Caki2 (cell line): ENCODE results near the gene TNNT3. TPM values are rescaled to one million over a fixed set of nuclear protein-coding genes. Genes with fewer than 3 reads are reported as not detected.

Experiments used
- DNase-seq: peaks from one replicate; pipeline ENCODE4 v3.0.0-alpha.2; 2015; ENCODE audit warnings: low read depth
- in situ Hi-C: cut with HindIII; loops from 2 replicates; pipeline ENCODE4 v1.10.0; 2016; ENCODE audit warnings: low sequenced_read_pairs, low pct_unique_long_range_greater_than_20kb, mixed read lengths
- total RNA-seq: library from RNA; depleted of rRNA; stranded (reverse); fragments of >200 nt; shearing (Covaris generic); gene quantifications from 2 replicates; pipeline ENCODE4 v1.2.3, GENCODE V29; 2014; ENCODE audit warnings: low replicate concordance

The TNNT3 gene
- total RNA-seq, 1 experiment from 2014 or later: not detected

DNA sequence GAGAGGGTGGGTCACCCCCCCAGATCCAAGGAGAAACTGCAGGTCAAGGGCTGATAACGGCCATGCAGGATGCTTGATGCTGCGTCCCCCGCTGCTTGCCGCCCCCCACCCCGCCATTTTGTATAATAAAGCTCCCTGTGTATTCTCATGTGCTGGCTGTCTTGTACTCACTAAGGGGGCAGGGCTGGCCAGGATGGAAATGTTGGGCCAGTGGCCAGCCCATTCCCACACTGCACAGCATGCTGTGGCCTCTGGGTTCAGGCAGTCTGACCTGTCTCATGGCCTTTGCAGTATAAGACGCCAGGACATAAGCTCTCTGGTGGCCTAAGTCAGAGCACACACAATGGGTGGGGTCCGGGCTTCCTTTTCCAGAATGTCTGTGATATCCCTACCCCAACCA lies 27.4 kb upstream of the TNNT3 start:
- DNase-seq: no peak
- in situ Hi-C loops: no loop called here

DNA sequence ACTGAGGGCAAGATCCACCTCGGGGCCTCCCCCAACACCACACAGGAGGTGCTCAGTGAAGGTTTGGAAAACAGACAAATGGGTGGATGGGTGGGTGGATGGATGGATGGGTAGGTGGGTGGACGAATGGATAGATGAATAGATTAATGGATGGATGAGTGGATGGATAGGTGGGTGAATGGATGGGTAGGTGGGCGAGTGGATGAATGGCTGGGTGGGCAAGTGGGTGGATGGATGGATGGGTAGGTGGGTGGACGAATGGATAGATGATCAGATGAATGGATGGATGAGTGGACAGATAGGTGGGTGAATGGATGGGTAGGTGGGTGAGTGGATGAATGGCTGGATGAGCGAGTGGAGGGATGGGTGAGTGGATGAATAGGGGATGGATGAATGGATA lies 26.9 kb upstream of the TNNT3 start:
- in situ Hi-C loops: no loop called here
- no peak for DNase-seq

DNA sequence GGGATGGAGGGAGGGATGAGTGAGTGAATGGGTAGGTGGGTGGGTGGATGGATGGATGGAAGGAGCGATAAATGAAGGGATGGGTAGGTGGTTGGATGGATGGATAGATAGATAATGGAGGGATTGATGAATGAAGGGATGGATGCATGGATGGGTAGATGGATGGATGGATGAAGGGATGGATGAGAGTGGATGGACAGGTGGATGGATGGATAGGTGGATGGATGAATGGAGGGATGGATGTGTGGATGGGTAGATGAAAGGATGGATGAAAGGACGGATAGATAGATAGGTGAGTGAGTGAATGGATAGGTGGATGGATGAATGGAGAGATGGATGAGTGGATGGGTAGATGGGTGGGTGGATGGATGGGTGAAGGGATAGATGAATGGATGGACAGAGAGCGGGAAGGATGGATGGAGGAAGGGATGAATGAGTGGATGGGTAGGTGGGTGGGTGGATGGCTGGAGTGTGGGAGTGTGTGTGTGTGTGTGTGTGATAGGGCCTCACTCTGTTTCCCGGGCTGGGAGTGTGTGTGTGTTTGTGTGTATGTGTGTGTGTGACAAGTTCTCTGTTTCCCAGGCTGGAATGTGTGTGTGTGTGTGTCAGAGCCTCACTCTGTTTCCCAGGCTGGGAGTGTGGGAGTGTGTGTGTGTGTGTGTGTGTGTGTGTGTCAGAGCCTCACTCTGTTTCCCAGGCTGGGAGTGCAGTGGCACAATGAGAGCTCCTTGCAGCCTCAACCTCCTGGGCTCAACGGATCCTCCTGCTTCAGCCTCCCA lies 25.7 kb upstream of the TNNT3 start:
- in situ Hi-C loops: no loop called here
- DNase-seq: no peak

DNA sequence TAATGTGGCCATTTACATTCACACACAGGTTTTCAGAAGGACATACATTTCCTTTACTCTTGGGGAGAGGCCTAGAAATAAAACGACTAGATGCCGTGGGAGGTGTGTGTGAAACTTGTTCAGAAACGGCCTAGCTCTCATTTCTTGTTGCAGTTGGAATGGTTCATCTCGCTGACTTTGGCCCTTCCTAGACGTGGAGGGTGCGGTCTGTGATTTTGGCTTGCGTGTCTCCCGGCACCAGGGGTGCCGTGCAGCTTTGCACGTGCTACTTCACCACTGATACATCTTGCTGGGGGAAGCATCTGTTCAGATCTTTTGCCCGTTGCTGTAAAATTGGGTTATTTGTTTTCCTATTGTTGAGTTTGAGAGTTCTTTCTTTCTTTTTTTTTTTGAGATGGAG lies 24.7 kb upstream of the TNNT3 start:
- DNase-seq: no peak
- in situ Hi-C loops: no loop called here

DNA sequence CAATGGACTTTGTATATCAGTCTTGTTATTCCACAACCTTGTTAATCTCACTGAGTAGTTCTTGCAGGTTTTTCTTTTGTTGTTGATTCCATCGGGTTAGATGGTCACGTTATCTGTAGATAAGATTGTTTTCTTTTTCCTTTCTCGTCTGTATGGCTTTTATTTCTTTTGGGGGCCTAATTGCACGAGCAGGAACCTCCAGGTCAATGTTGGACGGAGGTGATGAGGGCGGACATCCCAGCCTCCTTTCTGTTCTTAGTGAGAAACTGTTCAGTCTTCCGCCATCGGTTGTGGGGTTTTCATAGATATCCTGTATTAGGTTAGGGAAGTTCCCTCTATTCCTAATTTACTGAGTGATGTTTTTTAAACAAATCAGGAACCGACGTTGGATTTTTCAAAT lies 23.0 kb upstream of the TNNT3 start:
- no peak for DNase-seq
- in situ Hi-C loops: no loop called here

DNA sequence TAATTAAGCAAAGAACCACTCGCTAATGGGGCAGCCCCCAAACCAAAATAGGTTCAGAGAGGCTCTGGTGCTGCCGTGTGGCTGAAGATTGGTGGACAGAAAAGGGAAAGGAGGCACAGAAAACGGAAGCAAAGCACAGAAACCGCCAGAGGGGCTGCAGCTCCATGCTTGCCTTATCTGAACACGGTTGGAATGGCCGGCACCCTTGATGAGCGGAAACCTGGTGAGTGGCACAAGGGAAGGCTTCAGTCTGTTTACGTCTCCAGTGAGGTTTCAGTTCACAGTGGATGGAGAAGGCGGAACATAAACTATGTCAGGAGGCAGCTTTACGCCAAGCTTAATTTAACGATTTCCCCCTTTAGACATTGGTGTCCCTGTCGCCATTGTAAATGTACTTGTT lies 22.6 kb upstream of the TNNT3 start:
- DNase-seq: no peak
- in situ Hi-C loops: no loop called here

DNA sequence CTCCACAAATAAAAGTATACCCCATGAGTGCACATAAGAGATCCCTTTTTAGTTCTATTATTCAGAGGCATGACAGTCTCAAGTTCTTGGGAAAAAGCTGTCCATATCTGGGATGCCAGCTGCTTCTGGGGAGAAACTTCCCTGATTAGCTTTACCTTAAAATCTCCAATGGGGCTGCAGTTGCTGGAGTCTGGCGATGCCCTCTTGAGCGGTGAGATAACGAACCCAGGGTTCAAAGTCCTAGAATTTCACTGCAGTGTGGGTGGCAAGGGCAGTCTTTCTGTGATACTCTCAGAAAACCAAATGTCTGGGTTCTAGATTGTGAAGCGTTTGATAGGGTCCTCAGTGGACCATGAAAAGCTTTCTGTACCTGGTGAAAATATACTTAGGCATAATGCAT lies 20.4 kb upstream of the TNNT3 start:
- in situ Hi-C loops: no loop called here
- no peak for DNase-seq

DNA sequence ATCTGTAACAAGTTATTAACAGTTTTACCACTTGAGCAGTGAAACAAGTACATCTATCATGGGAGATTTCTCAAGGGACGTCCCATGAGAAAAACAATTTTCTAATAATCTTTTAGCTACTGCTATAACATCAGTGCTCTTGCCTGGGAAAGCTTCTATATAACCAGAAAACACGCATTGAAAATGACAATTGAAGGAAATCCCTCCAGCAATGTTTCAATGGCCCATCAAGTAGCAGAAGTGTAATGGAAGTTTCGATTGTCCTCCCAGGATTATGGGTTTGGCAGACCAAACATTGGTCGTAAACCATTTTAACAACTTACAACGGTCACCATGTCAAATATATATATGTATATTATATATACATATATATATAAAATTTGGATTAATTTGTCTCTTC lies 19.8 kb upstream of the TNNT3 start:
- no peak for DNase-seq
- in situ Hi-C loops: no loop called here

DNA sequence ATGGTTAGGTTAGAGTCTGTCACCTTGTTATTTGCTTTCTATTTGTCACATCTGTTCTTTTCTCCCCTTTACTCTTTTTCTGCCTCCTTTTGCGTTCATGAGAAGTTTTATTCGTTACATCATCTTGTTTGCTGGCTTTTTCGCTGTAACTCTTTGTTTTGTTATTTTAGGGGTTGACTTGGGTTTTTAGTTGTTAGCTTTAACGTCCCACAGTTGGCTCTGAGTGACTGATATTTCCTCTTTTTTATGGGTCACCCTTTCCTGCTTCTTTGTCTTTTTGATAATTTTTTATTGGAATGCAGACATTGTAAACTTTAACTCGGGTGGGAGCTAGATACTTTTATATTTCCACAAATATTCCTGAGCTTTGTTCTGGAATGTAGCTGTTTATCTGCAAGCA lies 13.3 kb upstream of the TNNT3 start:
- in situ Hi-C loops: no loop called here
- no peak for DNase-seq

DNA sequence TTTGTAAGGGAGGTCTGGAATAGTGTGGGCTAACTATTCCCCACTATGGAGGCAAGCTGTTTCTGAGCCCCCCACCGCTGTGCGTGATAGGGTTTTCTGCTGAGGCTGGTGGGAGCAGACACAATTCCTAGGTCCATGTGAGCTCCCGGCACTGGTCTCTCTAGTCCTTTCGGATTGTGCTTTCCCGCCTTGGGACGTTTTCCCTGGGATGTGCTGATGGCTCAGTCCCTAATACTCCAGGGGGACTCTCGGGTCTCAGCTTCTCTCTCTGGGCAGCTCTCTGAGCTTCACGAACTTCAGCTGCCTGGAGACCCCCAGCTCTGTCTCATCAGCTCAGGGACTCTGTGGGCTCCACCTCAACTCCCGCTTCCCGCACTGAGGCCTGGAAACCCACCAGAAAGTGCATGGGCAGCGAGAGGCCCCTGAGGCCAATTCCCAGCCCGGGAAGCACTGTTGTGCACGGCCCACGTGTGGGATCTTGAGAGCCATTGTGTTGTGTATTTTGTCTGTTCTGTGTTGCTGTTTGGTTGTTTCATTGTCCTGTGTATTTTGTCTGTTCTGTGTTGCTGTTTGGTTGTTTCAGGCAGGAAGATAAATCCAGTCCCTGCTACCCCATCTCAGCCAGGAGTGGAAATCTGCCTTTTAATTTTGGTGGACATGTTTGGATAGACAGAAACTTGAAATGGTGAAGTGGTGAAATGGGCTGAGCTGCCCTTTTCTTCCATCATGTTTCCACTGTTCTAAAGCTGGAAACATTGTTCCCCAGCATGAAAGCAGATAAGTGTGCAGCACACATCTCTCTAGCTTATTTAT lies 12.7 kb upstream of the TNNT3 start:
- DNase-seq: no peak
- in situ Hi-C loops: no loop called here

DNA sequence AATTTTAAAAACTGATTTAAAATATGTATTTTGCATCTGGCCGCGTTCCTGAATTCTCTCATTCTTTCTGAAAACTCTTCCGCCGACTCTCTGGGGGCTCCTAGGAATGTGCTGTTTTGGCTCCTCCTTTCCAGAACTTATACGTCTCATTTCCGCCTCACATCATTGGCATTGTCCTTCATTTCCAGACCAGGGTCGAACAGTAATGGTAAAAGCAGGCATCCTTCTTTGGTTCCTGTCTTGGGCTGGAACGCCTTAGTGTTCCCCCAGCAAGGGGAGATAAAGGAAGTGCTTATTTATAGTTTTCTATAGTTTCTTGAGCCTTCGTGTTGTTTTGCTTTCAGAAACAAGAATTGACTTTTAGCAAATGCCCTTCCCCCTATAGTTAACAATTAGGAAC lies 10.9 kb upstream of the TNNT3 start:
- in situ Hi-C loops: no loop called here
- no peak for DNase-seq

DNA sequence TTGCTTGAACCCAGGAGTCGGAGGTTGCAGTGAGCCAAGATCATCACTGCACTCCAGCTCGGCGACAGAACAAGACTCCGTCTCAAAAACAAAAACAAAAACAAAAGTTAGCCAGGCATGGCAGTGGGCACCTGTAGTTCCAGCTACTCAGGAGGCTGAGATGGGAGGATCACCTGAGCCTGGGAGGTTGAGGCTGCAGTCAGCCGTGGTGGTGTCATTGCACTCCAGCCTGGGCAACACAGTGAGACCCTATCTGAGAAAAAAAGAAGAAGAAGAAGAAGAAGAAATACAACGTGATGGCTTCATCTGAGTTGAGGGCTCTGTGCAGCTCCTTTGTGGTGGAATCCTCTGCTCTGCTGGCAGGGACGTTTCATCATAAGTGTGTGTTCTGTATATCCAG lies 10.0 kb upstream of the TNNT3 start:
- DNase-seq: no peak
- in situ Hi-C loops: no loop called here

DNA sequence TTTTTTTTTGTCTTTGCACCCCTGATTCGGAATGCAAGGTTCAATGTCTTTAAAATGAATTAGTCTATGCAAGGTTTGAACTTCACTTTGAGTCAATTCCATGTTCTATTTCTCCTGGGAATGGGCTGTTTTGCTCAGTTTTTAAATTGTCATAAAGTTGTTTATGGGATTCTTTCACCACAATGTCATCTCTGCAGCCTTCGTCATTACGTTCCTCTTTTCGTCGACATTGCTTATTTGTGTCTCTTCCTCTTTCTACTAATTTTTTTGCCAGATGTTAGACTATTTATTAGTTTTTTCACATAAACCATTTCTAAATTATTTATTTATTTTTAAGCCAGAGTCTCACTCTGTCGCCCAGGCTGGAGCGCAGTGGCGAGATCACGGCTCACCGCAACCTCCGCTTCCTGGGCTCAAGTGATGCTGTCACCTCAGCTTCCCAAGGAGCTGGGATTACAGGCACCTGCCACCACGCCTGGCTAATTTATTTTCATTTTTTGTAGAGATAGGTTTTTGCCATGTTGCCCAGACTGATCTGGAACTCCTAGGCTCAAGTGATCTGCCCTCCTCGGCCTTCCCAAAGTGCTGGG lies 7.1 kb upstream of the TNNT3 start:
- DNase-seq: no peak
- in situ Hi-C loops: no loop called here

DNA sequence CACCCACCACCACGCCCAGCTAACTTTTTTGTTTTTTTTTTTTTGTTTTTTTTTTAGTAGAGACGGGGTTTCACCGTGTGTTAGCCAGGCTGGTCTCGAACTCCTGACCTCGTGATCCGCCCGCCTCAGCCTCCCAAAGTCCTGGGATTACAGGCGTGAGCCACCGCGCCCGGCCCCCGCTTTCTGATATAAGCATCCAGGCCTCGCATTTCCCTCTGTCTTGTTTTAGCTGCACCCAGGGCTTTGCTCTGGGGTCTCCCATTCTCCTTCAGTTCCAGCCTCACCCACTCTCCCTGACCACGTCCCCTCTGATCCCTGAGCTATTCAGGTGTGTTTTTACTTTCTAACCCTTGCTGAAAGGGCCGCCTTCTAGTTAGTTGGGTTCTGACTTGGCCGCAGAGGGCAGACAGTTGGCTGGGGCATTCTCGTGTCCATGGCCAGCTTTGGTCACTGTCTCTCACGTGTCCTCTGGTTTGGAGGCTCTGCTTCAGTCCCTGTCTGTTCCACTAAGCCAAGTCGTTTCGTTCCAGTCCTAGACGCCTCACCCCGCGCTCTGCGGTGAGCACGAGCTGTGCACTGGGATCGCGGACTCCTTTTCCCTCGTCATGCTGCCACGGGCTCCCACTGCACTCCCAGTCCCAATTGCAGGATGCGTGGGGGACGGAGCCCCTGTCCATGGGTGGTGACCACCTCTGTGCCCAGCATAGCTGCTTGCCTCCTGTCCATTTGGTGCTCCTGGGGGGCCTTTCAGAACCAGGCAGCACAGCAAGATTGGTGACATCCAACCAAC lies 6.0 kb upstream of the TNNT3 start:
- in situ Hi-C loops: no loop called here
- DNase-seq: no peak

DNA sequence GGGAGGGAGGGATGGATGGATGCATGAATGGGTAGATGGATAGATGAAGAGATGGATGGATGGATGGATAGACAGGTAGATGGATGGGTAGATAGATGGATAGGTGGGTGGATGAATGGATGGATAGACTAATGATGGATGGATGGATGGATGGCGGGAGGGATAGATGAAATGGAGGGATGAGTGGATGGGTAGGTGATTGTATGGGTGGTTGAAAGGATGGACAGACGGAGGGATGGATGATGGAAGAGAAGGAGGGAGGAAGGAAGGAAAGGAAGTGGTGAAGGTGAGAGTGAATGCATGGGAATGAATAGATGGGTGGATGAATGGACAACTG lies 3.7 kb upstream of the TNNT3 start:
- no peak for DNase-seq
- in situ Hi-C loops: no loop called here

DNA sequence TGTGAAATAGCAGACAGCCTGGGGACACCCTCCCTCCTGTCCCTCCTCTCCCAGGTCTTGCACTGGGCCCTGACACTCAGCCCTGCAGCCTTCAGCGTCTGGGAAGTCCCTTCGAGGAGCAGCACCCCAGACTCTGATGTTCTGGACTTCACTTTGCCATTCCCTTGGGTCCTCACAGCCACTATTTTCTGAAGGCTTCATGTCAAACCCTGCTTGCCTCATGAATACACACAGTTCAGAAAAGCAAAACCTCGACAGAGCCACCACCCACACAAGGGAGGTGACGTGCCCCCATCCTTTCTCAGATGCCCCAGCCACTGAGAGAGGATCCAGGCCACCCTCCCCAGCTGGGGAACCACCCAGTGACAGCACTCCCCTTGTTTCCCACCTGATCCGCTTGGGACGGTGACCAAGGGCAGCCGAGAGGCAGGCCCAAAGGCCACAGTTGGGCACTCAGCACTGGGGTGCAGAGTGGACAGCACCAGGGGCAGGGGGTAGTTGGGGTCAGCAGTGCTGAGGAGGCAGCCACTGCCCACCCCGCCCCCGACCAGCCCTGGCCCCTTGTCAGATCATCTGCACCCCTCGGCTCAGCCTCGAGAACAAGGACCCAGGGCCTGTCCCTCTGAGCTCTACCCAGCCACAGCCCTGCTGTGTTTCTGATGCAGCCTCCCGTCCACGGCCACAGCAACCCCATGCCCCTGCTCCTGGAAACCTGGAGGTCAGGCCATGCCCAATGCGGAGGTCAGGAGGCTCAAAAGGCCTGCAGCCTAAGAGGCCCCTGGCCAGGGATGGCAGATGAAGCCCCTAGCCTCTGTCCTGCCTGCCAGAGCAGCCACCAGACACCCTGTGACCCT lies 3.1 kb upstream of the TNNT3 start:
- in situ Hi-C loops: no loop called here
- DNase-seq: no peak

DNA sequence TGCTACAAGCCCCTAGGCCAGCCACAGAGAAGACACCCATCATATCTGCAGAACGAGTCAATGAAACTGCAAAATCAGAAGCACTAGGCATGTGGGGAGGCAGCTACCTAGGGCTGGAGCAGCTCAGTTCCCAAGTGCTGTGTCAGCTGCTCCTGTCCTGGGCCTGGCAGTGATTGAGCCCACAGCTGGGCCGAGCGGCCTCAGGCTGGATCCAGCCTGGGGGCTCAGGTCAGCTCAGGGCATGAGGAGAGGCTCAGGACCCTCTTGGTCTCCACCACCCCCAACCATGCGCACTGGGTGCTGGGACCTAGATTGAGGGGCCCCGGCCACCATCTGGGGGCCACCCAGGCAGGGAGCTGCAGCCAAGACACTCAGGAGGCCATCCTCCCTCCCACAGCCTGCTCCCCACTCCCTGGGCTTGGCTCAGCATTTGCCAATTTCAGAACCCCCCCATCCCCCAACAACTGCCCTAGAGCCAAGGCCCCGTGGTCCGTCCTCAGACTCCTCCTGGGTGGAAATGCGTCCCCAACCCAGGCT lies 2.4 kb upstream of the TNNT3 start:
- in situ Hi-C loops: no loop called here
- DNase-seq: no peak
